ENCODE results near the gene TBC1D13.

The TBC1D13 gene

DNA sequence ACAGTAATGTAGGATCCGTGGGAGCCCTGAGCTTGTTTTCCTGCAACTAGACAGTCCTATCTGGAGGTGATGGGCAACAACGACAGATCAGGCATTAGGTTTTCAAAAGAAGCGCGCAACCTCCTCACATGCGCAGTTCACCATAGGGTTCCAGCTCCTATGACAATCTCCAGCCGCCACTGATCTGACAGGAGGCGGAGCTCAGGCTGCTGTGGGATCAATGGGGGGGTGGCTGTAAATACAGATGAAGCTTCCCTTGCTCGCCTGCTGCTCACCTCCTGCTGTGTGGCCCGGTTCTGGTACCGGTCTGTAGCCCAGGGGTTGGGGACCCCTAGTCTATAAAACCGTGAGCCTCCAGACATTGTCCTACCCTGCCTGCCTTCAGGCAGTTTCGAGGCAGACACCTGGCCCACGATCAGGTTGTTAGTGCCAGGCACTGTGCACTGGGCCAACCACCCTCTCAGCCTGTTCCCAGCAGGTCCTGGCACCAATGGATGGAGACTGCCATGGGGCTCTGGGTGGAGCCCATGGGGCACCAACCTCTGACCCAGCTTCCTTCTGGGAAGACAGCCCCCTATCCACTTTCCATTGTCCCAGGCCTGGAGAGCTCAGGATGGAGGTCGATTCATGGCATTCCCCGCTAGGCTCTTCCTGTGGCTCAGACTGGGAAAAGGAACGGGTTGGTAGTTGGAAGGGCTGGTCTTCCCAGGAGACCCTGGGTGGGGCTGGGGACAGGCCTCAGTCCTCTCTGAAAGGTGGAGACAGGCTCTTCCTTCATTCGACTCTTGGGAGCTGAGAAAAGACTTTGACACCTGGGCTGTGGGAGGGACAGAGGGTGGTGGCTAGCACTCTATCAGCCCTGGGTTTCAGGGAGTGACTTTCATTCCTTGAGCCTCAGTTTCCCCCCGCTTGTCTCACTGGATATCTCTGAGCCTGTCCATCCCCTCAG, 32.9 kb downstream of the TBC1D13 start:
- no peaks in the 10 kb centered on the region for H3K27me3 ChIP-seq (ENCODE audit: control insufficient read depth in 2 of 2, insufficient read depth in 2 of 2, low read length in 2 of 2)
- no peak overlapping the region for H3K27ac ChIP-seq (ENCODE audit: low read depth in 2 of 2, low read length in 2 of 2)
- H3K4me3 ChIP-seq (ENCODE audit: low read length in 2 of 2), result peak overlapping the region; percentile 63 to 82
- H3K36me3 ChIP-seq (ENCODE audit: control insufficient read depth in 2 of 2, insufficient read depth in 2 of 2, low read length in 2 of 2), result peaks cover 24 to 27% of the 10 kb centered on the region in 2 donors
- no peaks in the 10 kb centered on the region for H3K9me3 ChIP-seq (ENCODE audit: control insufficient read depth in 2 of 2, low read length in 2 of 2)
- H3K9ac ChIP-seq (ENCODE audit: low read depth in 1 of 2, low read length in 2 of 2), result no peak overlapping the region
- peaks cover 14 to 15% of the 10 kb centered on the region in 2 donors for H3K4me1 ChIP-seq (ENCODE audit: control insufficient read depth in 2 of 2, insufficient read depth in 2 of 2, low read length in 2 of 2)

DNA sequence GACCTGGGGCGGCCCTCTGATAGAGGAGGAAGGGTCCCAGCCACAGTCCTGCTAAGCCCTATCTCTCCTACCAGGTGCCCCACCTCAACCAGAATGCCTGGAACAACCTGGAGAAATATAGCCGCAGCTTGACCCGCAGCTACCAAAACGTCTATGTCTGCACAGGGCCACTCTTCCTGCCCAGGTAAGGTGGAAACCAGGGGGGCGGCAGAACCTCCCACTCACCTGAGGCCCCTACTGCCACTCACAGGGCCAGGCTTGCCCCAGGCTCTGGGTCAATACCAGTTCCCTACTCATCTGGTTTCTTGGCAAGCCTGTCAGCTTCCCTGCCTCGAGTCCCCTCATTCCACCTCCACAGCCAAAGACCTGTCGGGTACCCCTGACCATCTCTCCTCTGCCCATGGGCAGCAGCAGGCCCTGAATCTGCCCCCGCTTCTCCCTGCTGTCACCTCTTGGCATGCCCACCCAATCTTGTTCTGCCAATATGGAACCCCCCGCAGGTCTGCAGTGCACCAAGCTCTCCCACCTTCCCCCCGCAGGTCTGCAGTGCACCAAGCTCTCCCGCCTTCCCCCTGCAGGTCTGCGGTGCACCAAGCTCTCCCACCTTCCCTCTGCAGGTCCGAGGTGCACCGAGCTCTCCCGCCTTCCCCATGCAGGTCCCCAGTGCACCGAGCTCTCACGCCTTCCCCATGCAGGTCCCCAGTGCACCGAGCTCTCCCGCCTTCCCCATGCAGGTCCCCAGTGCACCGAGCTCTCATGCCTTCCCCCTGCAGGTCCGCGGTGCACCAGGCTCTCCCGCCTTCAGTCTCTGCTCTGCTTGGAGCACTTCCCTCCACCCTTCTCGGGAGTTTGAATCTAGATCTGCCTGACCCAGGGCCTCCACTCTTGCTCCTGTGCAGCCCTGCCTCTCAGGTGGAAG, 33.9 kb downstream of the TBC1D13 start:
- no peak overlapping the region for H3K27ac ChIP-seq (ENCODE audit: low read depth in 2 of 2, low read length in 2 of 2)
- H3K4me1 ChIP-seq (ENCODE audit: control insufficient read depth in 2 of 2, insufficient read depth in 2 of 2, low read length in 2 of 2), result peaks cover 14 to 15% of the 10 kb centered on the region in 2 donors
- no peaks in the 10 kb centered on the region for H3K27me3 ChIP-seq (ENCODE audit: control insufficient read depth in 2 of 2, insufficient read depth in 2 of 2, low read length in 2 of 2)
- no peaks in the 10 kb centered on the region for H3K9me3 ChIP-seq (ENCODE audit: control insufficient read depth in 2 of 2, low read length in 2 of 2)
- H3K4me3 ChIP-seq (ENCODE audit: low read length in 2 of 2), result no peak overlapping the region
- H3K36me3 ChIP-seq (ENCODE audit: control insufficient read depth in 2 of 2, insufficient read depth in 2 of 2, low read length in 2 of 2), result peaks cover 29 to 34% of the 10 kb centered on the region in 2 donors
- H3K9ac ChIP-seq (ENCODE audit: low read depth in 1 of 2, low read length in 2 of 2), result no peak overlapping the region

DNA sequence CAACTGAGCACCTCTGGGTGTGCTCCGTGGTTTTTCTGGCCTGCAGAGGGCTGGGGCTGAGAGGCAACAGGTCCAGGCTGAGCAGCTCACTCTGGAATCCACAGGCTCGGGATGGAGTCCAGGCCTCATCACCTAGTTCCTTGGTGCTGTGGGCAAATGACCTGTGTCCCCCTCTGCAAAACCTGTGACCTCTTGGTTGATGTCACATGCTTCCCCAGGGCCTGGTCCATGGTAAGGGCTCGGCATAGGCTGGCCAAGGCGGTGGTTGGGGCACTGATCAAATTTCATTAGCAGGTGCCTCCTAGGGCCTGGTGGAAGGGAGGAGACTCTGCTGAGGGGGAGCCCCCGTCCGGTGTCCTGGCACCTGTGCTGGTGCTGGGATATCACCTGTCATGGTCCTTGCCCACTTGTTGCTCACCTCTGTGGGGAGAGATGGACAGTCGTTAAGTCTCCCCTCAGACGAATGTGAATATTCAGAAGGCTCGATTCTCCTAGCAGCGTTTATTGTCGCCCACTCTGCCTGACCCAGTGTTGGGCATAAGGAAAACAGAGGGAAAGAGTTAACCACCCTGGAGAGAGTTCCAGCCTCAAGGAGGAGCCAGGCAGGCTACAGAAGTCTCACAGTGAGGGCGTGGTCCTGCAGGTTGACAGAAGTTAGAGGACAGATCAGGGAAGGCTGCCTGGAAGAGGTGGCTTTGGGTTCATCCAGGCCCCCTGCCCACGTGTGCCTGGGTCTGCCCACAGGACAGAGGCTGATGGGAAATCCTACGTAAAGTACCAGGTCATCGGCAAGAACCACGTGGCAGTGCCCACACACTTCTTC, 34.7 kb downstream of the TBC1D13 start:
- Histone ChIP-seq H3K27me3 (ENCODE audit: control insufficient read depth in 2 of 2, insufficient read depth in 2 of 2, low read length in 2 of 2) (no peaks in the 10 kb centered on the region), H3K9me3 (ENCODE audit: control insufficient read depth in 2 of 2, low read length in 2 of 2) (no peaks in the 10 kb centered on the region), H3K27ac (ENCODE audit: low read depth in 2 of 2, low read length in 2 of 2) (no peak overlapping the region), H3K4me3 (ENCODE audit: low read length in 2 of 2) (no peak overlapping the region), H3K36me3 (ENCODE audit: control insufficient read depth in 2 of 2, insufficient read depth in 2 of 2, low read length in 2 of 2) (peaks cover 38 to 43% of the 10 kb centered on the region in 2 donors), H3K9ac (ENCODE audit: low read depth in 1 of 2, low read length in 2 of 2) (no peak overlapping the region), H3K4me1 (ENCODE audit: control insufficient read depth in 2 of 2, insufficient read depth in 2 of 2, low read length in 2 of 2) (peaks cover 14 to 15% of the 10 kb centered on the region in 2 donors)

GRCh38 chr9:128822407-128823042, 35.5 kb downstream of the TBC1D13 start:
- Histone ChIP-seq H3K9me3 (ENCODE audit: control insufficient read depth in 2 of 2, low read length in 2 of 2) (no peaks in the 10 kb centered on the region), H3K9ac (ENCODE audit: low read depth in 1 of 2, low read length in 2 of 2) (no peak overlapping the region), H3K4me3 (ENCODE audit: low read length in 2 of 2) (no peak overlapping the region), H3K27me3 (ENCODE audit: control insufficient read depth in 2 of 2, insufficient read depth in 2 of 2, low read length in 2 of 2) (no peaks in the 10 kb centered on the region), H3K4me1 (ENCODE audit: control insufficient read depth in 2 of 2, insufficient read depth in 2 of 2, low read length in 2 of 2) (peaks cover 14 to 15% of the 10 kb centered on the region in 2 donors), H3K36me3 (ENCODE audit: control insufficient read depth in 2 of 2, insufficient read depth in 2 of 2, low read length in 2 of 2) (peaks cover 42 to 49% of the 10 kb centered on the region in 2 donors), H3K27ac (ENCODE audit: low read depth in 2 of 2, low read length in 2 of 2) (no peak overlapping the region)

DNA sequence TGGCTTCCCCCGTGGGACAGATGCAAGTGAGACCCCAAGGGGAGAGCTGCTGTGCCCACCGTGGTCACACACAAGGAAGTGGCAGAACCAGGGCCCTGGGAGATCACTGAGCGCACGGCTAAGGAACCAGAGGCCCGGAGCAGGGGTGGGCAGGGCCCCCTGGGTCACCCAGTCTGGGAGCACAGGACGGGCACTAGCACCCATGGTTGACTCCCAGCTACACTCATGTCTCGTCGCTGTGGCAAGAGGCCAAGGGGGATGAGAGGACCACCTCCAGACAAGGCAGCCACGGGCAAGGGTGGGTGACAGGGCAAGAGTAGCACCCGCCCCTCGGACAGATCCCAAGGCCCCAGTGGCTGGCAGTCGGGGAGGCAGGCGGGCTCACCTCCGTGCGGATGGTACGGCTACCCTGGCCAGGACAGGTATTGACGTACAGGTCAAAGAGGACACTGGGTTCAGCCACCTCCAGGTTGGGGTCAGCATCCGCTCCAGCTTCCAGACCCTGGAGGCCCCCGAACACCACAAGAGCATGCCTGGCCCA, 36.4 kb downstream of the TBC1D13 start:
- H3K27ac ChIP-seq (ENCODE audit: low read depth in 2 of 2, low read length in 2 of 2), result no peak overlapping the region

DNA sequence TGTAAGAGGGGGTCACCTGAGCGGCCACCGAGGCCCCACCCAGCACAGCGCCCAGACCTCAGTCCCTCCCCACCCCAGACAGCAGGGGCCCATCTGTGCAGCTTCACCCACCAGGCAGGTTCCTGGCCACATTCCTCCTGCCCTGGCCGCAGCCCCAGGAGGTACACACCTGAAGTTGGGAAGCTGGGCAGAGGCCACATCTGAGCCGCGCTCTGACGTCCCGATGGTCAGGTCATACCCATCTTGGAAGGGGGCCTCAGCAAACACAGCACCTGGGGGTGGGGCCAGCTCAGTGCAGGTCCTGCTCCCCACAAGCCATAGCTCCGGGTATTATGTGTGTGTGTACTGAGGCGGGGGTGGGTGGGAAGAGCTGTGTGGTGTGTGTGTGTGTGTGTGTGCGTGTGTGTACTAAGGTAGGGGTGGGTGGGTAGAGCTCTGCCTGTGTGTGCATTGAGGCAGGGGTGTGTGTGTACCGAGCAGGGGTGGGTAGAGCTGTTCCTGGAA, 36.9 kb downstream of the TBC1D13 start:
- H3K27me3 ChIP-seq (ENCODE audit: control insufficient read depth in 2 of 2, insufficient read depth in 2 of 2, low read length in 2 of 2), result no peaks in the 10 kb centered on the region
- H3K4me1 ChIP-seq (ENCODE audit: control insufficient read depth in 2 of 2, insufficient read depth in 2 of 2, low read length in 2 of 2), result peaks cover 19 to 21% of the 10 kb centered on the region in 2 donors
- peaks cover 42 to 54% of the 10 kb centered on the region in 2 donors for H3K36me3 ChIP-seq (ENCODE audit: control insufficient read depth in 2 of 2, insufficient read depth in 2 of 2, low read length in 2 of 2)
- no peak overlapping the region for H3K9ac ChIP-seq (ENCODE audit: low read depth in 1 of 2, low read length in 2 of 2)
- no peaks in the 10 kb centered on the region for H3K9me3 ChIP-seq (ENCODE audit: control insufficient read depth in 2 of 2, low read length in 2 of 2)
- H3K4me3 ChIP-seq (ENCODE audit: low read length in 2 of 2), result no peak overlapping the region
- H3K27ac ChIP-seq (ENCODE audit: low read depth in 2 of 2, low read length in 2 of 2), result no peak overlapping the region

More for the DNA sequence above, 36.4 kb downstream of the TBC1D13 start:
- Histone ChIP-seq H3K9me3 (ENCODE audit: control insufficient read depth in 2 of 2, low read length in 2 of 2) (no peaks in the 10 kb centered on the region), H3K9ac (ENCODE audit: low read depth in 1 of 2, low read length in 2 of 2) (no peak overlapping the region), H3K27me3 (ENCODE audit: control insufficient read depth in 2 of 2, insufficient read depth in 2 of 2, low read length in 2 of 2) (no peaks in the 10 kb centered on the region), H3K36me3 (ENCODE audit: control insufficient read depth in 2 of 2, insufficient read depth in 2 of 2, low read length in 2 of 2) (peaks cover 42 to 54% of the 10 kb centered on the region in 2 donors), H3K4me1 (ENCODE audit: control insufficient read depth in 2 of 2, insufficient read depth in 2 of 2, low read length in 2 of 2) (peaks cover 15 to 16% of the 10 kb centered on the region in 2 donors), H3K4me3 (ENCODE audit: low read length in 2 of 2) (no peak overlapping the region)

DNA sequence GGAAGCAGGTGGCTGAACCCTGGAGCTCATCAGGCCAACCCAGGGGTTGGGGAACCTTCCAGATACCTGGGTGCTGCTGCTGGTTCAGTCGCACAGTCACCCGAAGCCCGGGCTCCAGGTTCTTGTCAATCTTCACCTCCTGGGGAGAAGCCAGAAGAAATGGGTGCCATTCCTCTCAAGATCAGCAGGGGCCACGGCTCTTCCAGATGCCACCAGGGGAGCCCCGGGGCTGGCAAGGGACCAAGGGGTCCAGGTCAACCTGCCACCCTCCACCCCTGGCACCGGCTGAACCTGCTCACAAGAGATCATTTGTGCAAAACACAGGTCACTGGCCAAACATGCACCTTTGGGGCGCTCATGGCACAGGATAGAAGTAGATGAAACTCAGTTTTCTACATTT, 37.9 kb downstream of the TBC1D13 start:
- peaks cover 42 to 54% of the 10 kb centered on the region in 2 donors for H3K36me3 ChIP-seq (ENCODE audit: control insufficient read depth in 2 of 2, insufficient read depth in 2 of 2, low read length in 2 of 2)

DNA sequence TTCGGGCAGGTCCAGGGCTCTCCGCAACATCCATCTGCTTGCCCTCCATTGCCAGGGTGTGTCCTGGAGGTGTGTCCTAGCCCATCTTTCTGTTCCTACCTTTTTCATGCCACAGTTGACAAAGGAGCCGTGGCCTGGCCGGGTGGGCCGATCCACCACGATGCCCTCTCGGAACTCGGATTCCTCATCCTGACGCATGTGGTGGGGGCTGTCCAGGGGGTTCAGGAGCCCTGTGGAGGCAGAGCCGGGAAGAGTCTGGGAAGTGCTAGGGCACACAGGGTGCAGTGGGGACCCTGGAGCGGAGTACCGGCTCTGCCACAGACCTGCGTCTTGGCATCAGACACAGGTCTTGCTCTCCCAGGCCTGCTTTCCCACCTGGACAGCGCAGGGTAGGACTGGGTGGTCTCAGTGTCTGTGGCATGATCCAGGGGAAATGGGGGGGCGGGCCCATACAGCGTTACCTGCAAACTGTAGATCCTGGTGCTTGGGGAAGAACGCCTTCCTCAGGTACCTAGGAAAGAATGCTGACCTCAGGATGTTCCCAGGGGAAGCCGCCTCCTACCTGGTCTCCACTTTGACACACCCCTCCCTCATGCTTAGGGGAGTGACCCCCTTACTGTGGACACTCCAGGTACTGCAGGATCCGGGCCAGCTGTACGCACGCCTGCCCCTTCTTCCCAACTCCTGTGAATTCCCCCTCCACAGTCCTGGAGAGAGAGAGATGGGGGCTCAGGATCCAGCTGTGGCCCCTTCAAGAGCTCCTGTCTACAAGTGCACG, 39.1 kb downstream of the TBC1D13 start:
- no peak overlapping the region for H3K4me3 ChIP-seq (ENCODE audit: low read length in 2 of 2)

More for the DNA sequence above, 37.9 kb downstream of the TBC1D13 start:
- H3K9me3 ChIP-seq (ENCODE audit: control insufficient read depth in 2 of 2, low read length in 2 of 2), result no peaks in the 10 kb centered on the region
- H3K4me1 ChIP-seq (ENCODE audit: control insufficient read depth in 2 of 2, insufficient read depth in 2 of 2, low read length in 2 of 2), result peaks cover 12 to 13% of the 10 kb centered on the region in 2 donors
- no peak overlapping the region for H3K9ac ChIP-seq (ENCODE audit: low read depth in 1 of 2, low read length in 2 of 2)
- H3K27ac ChIP-seq (ENCODE audit: low read depth in 2 of 2, low read length in 2 of 2), result no peak overlapping the region
- H3K27me3 ChIP-seq (ENCODE audit: control insufficient read depth in 2 of 2, insufficient read depth in 2 of 2, low read length in 2 of 2), result no peaks in the 10 kb centered on the region
- no peak overlapping the region for H3K4me3 ChIP-seq (ENCODE audit: low read length in 2 of 2)

More for the DNA sequence above, 39.1 kb downstream of the TBC1D13 start:
- Histone ChIP-seq H3K36me3 (ENCODE audit: control insufficient read depth in 2 of 2, insufficient read depth in 2 of 2, low read length in 2 of 2) (peaks cover 42 to 54% of the 10 kb centered on the region in 2 donors), H3K27ac (ENCODE audit: low read depth in 2 of 2, low read length in 2 of 2) (no peak overlapping the region), H3K4me1 (ENCODE audit: control insufficient read depth in 2 of 2, insufficient read depth in 2 of 2, low read length in 2 of 2) (peaks cover 5 to 8% of the 10 kb centered on the region in 2 donors), H3K9ac (ENCODE audit: low read depth in 1 of 2, low read length in 2 of 2) (no peak overlapping the region), H3K9me3 (ENCODE audit: control insufficient read depth in 2 of 2, low read length in 2 of 2) (no peaks in the 10 kb centered on the region), H3K27me3 (ENCODE audit: control insufficient read depth in 2 of 2, insufficient read depth in 2 of 2, low read length in 2 of 2) (no peaks in the 10 kb centered on the region)

Data from mucosa of rectum (tissue), 2 donors.